Caki2 (cell line): Measurements from ENCODE around the gene HDAC10. TPM values are rescaled to one million over a fixed set of nuclear protein-coding genes. Genes with fewer than 3 reads are reported as not detected.

Experiments
- DNase-seq: peaks from one replicate; pipeline ENCODE4 v3.0.0-alpha.2; 2015; ENCODE audit warnings: low read depth
- in situ Hi-C: cut with HindIII; loops from 2 replicates; pipeline ENCODE4 v1.10.0; 2016; ENCODE audit warnings: low sequenced_read_pairs, low pct_unique_long_range_greater_than_20kb, mixed read lengths
- total RNA-seq: library from RNA; depleted of rRNA; stranded (reverse); fragments of >200 nt; shearing (Covaris generic); gene quantifications from 2 replicates; pipeline ENCODE4 v1.2.3, GENCODE V29; 2014; ENCODE audit warnings: low replicate concordance

The HDAC10 gene
- total RNA-seq, 1 experiment from 2014 or later, result 34.0 TPM

DNA sequence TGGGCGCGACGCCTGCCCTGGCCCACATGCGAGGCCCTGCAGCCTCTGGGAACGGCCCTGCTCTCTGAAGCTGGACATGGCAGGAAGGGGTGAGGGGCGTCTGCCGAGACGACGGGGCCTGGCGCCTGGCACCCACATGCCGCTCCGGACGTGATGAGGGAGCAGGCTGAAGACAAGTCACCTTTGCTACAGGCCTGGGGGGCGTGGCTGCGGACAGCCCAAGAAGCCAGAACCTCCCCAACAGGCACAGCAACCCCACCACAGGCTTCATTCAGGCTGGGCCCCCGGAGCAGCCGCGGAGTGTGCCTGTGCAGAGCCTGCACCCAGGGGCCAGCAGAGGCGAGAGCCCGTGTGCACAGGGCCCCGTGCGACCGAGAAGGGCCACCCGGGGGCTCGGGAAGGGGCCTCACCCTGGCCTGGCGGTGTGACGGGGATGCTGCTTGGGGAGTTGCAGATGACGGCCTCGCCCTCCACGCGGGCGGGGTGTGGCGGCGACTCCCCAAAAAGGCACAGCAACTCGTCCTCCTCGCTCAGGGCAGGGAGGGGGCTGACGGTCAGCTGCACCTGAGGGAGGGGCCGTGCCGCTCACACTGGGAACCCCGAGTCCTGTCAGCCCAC, 35.7 kb upstream of the HDAC10 start:
- no peak for DNase-seq
- in situ Hi-C loops, result no loop called here

DNA sequence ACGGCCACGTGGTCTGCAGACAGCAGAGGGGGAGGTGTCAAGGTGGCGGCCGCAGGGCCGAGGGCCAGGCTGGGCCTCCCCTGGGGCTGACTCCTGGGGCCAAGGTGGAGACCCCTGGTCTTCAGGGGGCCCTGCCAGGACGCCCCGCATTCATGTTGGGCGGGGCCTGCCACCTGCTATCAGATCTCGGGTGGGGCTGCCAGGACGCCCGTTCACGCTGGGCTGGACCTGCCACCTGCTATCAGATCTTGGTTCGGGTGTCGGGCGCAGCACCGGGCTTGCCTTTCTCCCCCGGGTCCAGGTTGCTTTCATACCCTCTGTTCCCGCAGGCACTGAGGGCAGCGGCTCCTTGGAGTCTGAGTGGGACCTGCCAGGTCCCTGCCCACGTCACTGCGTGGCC, 35.2 kb upstream of the HDAC10 start:
- in situ Hi-C loops, result no loop called here
- DNase-seq, result no peak

- DNase-seq, result no peak
- in situ Hi-C loops, result no loop called here
Measured at GRCh38 chr22:50285568-50286229, 34.6 kb upstream of the HDAC10 start.

GRCh38 chr22:50284479-50284878, 33.4 kb upstream of the HDAC10 start:
- in situ Hi-C loops, result no loop called here

GRCh38 chr22:50283821-50284220, 32.8 kb upstream of the HDAC10 start:
- no peak for DNase-seq
- in situ Hi-C loops, result no loop called here

More at GRCh38 chr22:50284479-50284878, 33.4 kb upstream of the HDAC10 start:
- no peak for DNase-seq

- in situ Hi-C loops, result no loop called here
- peak; percentile 88 for DNase-seq
Measured at GRCh38 chr22:50282361-50283155, 31.5 kb upstream of the HDAC10 start.

DNA sequence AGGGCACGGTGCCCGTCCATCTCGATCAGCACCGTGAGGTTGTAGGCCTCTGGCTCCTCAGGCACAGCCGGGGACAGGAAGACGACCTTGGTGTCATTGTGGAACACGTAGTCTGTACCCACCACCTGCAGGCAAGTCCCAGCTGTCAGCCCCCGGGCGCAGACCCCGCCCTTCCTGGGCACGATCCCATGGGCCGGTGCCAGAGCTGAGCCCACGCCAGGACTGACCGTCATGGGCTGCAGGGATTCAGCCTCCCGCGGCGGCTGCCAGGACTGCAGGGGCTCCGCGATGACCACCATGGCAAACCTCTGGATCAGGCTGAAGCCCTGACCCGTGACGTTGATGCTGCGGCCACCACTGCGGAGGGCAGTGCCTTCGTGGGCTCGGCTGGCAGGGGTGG, 30.9 kb upstream of the HDAC10 start:
- no peak for DNase-seq
- in situ Hi-C loops, result no loop called here

- DNase-seq, result no peak
- in situ Hi-C loops, result no loop called here
Measured at GRCh38 chr22:50281384-50281760, 30.3 kb upstream of the HDAC10 start.

GRCh38 chr22:50280708-50281383, 29.8 kb upstream of the HDAC10 start:
- in situ Hi-C loops, result no loop called here

GRCh38 chr22:50280022-50280707, 29.1 kb upstream of the HDAC10 start:
- in situ Hi-C loops, result no loop called here
- DNase-seq, result no peak

More at GRCh38 chr22:50280708-50281383, 29.8 kb upstream of the HDAC10 start:
- DNase-seq, result no peak

DNA sequence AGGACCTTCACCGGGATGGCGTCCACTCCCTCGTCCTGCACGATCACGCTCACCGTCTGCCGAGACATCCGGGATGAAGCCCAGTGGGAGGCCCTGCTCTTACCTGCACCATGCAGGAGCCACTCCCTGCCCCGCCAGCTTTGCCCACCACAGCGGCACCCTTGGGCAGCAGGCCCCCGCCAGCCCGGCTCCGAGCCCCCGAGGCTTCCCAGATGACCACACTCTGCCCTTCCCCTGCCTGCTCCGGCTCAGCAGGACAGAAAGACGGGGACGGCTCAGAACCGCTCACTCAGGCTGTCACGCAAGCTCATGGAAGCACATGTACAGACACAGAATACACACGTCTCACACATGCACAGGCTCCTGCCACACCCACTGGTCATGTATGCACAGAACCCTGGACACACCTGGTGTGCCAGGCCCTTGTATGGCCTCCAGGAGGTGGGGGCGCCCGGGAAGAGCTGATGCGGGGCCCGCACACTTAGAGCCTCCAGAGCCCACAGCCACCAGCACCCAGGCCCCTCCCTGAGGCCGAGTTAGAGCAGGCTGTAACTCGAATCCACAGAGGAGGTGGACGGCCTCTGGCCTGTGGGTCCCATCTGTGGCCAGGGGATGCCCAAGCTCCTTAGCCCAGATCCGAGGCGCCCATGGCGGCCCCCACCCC, 28.0 kb upstream of the HDAC10 start:
- in situ Hi-C loops, result no loop called here
- DNase-seq, result no peak

- in situ Hi-C loops, result no loop called here
- no peak for DNase-seq
Measured at GRCh38 chr22:50278461-50278860, 27.4 kb upstream of the HDAC10 start.

DNA sequence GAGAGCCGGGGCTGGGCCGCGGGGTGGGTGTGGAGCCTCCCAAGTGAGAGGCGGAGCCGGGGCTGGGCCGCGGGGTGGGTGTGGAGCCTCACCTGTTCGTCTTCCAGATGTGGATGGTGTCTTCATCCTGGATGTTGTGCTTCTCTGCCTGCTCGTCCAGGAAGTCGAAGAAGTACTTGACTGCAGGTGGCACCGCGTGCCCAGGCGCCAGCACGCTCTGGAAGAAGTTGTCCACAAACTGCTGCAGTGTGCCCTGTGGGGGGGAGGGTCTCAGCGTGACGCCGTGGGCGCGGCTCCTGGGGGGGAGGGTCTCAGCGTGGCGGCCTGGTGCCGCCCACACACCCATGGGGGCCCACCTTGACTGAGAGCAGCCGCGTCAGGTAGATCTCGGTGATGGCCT, 26.7 kb upstream of the HDAC10 start:
- in situ Hi-C loops, result no loop called here
- no peak for DNase-seq

- in situ Hi-C loops, result no loop called here
- DNase-seq, result peak; percentile 49
Measured at GRCh38 chr22:50276143-50276542, 25.1 kb upstream of the HDAC10 start.

DNA sequence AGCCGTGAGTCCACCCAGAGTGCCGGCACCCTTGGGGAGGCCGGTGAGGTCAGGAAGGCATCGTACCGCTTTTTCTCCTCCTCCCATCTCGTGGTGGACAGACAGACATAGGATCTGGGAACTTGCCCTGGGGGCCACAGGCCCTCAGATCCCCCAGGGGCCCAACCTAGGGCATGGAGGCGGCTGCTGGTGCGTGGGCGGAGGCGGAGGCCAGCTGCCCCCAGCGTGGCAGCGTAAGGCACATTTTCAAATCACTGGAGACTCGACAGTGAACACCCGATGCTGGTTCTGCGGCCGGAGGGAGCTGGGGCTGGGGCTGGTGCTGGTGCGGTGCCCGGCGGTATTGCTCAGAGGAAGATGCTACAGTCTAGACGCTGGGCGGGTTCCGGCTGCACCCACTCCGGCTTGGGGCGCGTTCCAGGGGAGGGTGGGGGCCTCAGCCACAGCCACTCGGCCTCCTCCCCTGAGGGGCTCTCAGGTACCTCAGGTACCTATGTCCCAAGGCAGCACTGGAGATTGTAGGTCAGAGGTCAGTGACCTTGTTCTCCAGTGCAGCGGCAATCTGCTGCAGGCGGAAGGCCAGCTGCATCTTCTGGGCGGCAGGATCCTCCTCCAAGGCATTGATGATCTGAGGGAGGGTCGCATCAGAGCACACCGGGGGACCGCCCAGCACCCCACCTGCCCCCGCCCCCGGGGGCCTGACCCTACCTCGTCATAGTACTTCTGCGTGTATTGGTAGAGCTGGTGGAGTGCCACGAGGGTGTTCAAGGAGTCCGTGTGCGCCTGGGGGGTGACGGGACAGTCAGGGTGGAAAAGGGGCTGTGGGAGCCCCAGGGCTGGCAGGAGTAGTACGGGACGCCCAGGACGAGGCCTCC, 24.4 kb upstream of the HDAC10 start:
- in situ Hi-C loops, result no loop called here
- no peak for DNase-seq

DNA sequence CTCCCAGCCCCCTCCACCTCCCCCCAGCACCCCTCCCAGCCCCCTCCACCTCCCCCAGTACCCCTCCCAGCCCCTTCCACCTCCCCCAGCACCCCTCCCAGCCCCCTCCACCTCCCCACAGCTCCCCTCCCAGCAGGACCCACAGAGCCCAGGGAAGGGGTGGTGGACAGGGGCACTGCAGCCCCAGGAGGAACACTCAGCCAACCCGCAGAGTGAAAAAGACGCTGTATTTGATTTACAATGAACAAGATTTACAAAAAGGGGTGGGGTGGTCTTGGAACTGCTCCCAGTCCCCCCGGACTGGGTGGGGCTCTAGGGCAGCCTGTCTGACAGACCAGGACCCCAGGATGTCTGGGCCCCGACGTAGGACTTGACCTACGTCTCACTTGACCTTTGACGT, 23.7 kb upstream of the HDAC10 start:
- DNase-seq, result no peak
- in situ Hi-C loops, result no loop called here

DNA sequence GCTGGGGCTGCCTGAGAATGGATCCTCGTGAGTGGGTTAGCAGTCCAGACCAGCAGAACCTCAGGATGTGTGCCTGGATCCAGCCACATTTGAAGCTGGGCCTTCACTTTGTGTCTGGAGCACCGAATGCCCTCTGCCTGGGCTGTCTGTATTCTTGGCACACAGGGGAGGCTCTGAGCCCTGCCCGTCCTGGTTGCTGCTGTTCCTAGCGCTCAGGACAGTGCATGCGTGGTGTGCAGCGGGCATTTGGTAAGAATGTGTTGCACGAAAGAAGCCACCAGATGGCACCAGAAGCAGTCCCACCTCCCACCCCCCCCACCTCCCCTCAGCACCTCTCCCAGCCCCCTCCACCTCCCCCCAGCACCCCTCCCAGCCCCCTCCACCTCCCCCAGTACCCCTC, 23.2 kb upstream of the HDAC10 start:
- peak; percentile 59 for DNase-seq
- in situ Hi-C loops, result no loop called here
